GM21717 (cell line): ENCODE results near the gene MYO1D.

Source experiments
- ATAC-seq: cut with Tn5 transposase; IDR thresholded peaks from one replicate; pipeline ENCODE4 v1.9.1; 2021; ENCODE audit warnings: mild to moderate bottlenecking, moderate library complexity; ENCODE audit not compliant: unreplicated experiment

The MYO1D gene

DNA sequence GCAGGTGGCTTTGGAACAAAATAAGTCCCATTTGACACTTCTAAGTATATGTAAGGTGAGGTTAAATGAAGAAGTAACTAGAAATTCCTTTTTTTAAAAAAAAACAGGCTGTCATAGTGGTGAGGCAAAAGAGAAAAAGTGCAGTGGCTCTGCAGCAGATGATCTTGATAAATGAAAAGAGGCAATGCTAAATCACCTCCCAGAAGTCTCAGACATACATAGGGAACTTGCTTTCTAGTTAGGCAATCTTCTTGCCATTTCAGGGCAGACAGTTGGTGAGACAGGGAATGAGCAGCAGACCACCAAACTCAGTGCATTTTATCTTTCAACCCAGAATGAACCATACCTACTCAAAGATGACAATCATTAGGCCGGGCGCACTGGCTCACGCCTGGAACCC, 90.8 kb downstream of the MYO1D start:
- ATAC-seq: no peak

DNA sequence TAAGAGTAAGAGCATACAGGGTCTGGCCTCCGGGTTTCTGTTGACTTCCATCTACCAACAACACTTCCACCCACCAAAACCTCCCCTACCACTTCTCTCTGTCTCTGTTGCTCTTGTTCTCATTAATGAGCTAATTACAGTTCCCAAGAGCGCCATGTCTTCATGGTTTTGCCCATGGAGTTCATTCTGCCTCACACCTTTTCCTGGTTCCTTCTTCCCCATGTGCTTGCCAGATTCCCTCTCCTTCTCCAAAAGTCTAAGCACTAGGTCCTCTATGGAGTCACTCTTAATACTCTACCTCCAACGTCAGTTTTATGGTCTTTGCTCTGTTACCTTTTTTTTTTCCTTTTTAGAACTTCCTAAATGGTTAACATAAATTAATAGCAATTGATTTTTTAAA, 92.8 kb downstream of the MYO1D start:
- no peak for ATAC-seq

DNA sequence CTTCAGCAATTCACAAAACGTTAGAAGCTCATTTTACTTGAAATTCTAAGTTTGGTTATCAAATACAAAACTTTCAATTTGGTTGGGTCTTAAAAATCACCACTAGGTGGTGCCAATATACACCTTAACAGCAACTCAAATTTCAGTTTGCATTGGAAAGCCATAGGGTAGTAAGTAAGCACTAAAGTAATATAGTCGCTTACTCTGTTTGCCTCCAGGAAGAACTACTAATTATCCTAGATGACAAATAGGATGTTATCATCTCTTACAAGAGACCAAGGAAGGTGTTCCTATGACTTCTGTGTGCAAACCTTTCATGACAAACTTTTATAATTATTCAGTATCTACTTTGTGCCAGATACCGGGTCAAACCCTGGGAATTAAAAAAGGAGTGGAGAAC, 93.3 kb downstream of the MYO1D start:
- ATAC-seq: no peak

DNA sequence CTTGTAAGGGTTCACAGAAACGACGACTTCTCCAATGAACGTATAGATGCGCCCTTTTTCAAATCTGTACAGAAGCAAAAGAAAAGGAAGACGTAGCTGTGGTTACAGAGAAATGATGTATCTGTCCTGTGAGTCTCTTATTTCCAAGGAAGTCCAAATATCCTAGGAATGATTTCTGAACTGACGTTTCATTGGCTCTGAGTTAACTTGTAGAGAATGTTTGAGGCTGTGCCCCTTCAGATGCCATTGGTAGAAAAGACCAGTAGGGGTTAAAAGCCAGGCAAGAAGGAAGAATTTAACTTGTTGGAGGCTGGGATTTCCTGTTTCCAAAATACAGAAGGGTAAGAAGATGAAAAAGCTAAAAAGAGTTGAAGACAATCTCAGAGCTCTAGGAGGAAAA, 96.2 kb downstream of the MYO1D start:
- ATAC-seq: no peak

DNA sequence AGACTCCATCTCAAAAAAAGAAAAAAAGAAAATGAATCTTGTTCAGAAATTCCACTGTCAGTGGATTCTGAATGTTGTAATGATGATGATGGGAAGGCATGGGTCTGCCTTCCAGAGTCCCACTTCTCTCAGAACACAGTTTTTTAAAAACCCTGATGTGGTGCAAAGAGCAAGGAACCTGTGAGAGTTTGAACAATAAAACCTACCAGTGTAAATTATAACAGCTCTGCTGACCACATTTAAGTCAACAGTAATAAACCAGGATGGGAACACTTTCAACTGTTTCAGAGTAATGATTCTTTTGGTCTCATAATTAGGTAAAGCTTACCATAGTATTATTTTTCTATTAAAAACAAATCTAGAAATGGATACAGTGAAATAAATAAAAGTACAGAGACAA, 99.0 kb downstream of the MYO1D start:
- ATAC-seq: no peak

DNA sequence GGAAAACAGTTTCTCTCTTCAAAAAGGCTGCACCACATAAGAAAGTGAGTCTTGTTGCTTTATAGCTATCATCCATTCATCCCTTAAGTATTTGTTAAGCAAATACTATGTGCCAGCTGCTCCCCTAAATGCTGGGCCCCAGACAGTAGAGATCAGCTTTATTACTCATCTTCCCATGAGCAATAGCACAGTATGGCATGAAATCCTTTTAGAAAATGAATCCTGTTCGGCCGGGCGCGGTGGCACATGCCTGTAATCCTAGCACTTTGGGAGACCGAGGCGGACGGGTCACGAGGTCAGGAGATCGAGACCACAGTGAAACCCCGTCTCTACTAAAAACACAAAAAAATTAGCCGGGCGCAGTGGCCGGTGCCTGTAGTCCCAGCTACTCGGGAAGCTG, 99.5 kb downstream of the MYO1D start:
- ATAC-seq: no peak

DNA sequence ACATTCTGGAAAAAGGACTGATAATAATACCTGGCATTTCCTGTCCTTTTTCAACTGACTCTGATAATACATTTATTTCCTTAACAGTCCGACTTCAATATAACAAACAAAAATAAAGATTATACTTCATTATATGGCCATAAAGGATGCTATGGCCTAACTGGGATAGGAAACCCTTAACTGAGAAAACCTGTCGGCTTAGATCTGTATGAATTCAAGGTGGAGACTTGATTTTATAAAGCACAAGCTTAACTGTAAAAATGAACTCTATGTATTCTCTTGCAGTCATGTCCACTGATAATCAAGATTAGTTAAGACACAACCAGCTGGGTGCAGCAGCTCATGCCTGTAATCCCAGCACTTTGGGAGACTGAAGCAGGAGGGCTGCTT, 102.2 kb downstream of the MYO1D start:
- ATAC-seq: no peak

DNA sequence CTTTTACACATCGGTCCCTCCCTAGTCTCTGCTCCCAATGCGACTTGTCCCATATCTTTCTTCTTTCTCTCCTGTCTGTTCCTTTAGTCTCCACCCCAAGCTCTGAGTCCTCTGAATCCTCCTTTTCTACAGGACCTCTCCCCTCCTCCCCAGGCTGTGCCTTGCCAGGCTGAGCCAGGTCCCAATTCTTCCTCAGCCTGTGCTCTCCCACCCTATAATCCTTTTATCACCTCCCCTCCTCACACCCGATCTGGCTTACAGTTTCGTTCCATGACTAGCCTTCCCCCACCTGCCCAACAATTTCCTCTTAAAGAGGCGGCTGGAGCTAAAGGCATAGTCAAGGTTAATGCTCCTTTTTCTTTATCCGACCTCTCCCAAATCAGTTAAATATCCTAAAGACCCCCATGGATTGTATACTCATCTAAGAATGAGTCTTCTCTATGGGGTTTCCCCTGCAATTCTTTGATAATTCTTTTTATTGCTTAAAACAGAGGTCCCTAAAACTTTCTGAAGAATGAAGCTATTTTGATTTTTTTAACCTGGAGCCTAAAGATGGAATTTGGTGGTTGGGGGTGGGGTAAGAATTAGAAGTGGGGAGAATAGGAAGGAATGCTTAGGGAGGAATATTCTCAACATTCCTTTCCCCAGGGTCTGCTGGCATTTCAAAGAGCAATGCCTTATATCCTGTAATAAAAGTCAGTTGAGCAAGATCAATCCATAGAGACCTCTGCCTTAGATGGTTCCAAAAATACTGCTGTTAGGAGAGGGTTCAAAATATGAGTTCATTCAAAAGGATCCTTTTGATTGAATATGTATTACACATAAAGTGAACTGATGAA, 102.8 kb downstream of the MYO1D start:
- ATAC-seq: no peak

DNA sequence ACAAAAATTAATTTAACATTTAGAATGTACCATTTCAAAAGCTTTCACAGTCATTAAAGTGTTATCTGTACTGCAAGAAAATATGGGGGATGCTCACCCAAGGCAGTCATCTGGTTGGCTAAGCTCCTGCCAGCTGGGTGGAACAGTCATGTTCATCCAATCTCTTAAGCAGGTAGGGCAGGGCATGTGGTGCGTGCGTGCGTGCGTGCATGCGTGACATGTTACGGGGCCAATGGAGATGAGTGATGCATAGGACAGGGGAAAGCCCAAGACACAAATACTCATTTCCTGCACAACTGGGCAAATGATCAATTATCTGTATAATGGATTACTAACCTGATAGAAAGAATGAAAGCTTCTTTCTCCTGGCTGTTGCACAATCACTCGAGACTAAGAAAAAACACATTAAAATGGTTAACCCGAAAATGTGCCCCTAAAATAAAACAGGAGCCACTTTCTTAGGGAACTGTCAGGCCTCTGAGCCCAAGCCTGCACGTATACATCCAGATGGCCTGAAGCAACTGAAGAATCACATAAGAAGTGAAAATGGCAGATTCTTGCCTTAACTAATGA, 104.4 kb downstream of the MYO1D start:
- no peak for ATAC-seq

DNA sequence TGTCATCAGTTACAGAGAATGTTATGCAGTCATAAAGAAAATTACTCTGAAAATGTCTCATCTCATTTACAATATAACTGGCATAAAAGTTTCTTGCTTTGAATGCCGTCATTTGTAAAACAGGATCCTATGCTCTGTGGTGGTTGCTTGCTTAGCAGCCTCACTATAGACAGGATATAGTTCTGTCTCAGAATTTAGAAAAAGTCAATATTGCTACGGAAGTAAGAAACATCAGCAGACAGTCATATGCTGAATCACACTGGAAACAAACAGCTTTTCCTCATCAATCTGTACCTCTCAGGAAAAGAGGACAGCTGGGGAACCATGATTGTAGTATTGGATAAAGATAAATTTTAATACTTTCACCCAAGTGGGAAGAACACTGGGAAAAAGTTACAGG, 105.5 kb downstream of the MYO1D start:
- ATAC-seq: no peak

DNA sequence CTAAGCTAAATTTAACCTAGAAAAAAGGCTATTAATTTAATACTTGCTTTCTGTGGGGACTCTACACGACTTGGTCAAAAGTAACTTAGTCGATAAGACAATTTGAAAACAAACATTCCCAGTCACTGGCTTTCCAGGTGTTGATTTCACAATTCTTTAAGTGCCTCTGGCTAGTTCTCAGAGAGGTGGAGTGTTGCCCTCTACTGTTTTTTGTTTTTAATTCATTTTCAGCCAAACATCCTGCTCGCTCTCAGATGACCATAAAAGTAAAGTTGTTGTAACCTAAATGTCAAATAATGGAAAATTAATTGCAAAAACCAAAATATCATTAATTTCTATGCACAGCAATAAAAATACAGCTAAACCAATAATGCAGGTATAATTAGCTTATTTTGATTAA, 107.1 kb downstream of the MYO1D start:
- no peak for ATAC-seq

DNA sequence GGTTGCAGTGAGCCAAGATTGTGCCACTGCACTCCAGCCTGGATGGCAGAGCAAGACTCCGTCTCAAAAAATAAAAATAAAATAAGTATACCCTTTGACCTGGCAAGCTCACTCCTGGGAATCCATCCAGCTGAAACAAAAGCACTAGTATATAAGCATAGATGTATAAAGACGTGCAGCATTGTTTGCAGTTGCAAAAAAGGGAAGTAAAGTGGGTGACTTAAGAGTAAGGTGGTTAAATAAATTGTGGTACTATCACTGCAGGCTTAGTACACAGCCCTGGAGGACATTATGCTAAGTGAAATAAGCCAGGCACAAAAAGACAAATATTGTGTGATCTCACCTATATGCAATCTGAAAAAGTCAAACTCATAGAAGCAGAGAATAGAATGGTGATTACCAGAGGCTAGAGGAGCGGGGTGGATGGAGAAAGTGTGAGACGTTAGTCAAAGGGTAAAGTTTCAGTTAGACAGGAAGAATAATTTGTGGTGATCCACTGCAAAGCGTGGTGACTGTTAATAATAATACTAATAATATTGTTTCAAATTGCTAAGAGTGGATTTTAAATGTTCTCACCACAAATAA, 113.0 kb downstream of the MYO1D start:
- ATAC-seq: no peak

DNA sequence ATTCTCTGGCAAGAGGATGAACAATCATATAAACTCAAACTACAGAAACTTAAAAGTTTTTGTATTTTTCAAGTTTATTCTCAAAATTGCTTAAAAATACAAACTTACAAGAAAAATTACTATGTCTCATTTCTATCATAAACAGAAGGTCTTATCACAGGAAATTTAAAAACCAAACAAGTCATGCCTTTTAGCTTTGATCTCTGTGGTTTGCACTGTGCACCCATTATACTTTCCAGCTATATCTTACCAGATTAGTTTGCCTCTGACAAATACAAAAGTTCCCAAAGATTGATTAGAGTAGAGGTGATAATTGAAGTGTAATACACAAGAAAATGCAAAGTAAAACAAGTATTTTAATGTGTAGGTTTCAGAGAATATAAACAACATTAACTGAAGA, 117.4 kb downstream of the MYO1D start:
- no peak for ATAC-seq

DNA sequence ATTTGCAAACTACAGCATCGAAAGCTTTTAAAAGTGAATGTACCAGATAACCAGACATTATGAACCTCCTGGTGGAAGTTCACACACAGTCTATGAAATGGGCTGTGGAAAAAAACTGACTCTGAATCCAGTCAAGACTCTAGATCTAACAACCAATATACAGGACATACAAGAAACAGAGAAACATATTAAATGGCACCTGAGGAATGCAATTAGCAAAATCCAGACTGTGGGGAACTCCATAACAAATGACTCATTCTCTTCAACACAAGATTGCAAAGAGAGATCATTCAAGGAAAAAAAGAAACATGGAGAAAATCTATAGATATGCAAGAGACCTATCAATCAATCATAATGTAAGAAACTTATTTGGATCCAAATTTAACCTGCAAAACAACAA, 119.0 kb downstream of the MYO1D start:
- ATAC-seq: no peak

DNA sequence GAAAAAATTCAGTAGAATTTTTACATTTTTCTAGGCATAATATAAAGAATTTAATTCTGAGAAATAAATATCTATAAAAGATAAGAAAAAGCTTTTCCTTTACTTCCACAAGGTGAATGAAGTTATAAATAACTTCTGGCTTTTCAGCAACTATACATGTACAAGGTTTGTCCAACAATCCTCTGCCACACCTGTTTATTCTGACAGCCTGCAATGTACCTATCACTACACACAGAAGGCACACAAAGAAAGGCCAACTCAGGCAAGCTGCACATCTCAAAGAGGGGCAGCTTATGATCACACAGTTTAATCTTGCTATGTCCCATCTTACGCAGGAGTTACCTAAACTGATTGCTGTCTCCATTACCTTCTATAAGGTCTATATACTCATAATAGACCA, 120.2 kb downstream of the MYO1D start:
- no peak for ATAC-seq

DNA sequence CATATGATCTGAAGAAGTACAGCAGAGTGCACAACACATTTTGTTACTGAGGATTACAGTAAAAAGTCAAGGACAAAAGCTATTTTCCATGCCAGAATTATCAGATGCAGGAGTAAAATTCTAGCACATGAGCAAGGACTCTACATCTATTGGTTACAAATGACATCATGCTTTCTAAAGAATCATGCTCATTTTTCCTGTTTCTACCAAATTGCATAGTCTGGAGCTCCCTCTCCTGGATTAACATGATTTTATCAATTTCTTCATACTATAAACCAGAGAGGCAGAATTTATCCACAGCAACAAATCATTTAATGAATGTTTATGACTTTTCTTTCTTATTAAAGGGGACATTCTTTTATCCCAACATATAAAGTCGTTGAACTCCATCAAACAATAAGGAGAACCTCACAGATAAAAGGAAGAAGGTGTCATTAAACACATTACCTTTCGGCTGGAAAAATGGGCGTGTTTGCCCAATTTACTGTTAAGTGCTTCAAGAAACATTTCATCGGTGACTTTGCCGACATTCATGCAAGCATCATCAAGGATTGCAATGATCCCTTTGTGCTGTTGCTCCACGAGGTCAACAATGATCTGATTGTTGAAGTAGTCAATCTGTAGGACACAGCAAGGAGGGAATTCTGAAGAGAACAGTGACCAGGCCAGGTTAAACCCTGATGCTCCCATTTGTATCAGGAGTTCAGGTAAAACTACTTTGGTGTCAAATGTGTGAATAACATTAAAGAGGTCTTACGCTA, 121.7 kb downstream of the MYO1D start:
- no peak for ATAC-seq

DNA sequence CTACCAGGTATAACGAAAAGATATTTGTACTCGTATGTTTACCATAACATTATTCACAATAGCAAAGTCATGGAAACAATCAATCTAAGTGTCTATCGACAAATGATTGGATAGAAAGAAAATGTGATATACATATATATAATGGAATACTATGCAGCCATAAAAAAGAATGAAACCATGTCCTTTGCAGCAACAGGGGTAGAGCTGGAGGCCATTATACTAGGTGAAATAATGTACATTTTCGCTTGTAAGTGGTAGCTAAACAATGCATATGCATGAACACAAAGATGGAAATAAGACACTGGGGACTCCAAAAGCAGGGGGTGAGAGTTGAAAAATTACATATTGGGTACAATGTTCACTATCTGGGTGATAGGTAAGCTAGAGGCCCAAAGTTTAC, 124.0 kb downstream of the MYO1D start:
- no peak for ATAC-seq

DNA sequence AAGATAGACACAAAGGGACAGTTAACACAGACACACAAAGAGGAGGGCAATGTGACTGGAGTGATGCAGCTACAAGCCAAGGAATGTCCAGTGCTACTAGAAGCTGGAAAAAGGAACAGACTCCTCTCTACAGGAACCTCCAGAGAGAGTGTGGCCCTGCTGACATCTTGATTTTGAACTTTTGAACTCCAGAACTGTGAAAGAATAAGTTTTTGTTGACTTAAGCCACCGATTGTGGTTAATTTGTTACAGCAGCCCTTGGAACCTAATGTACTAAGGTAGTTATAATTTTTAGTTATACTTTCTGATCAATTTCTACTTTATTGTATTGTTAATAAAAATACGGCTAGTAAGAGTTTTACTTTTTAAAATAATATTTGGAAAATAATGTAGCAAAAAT, 129.1 kb downstream of the MYO1D start:
- no peak for ATAC-seq

DNA sequence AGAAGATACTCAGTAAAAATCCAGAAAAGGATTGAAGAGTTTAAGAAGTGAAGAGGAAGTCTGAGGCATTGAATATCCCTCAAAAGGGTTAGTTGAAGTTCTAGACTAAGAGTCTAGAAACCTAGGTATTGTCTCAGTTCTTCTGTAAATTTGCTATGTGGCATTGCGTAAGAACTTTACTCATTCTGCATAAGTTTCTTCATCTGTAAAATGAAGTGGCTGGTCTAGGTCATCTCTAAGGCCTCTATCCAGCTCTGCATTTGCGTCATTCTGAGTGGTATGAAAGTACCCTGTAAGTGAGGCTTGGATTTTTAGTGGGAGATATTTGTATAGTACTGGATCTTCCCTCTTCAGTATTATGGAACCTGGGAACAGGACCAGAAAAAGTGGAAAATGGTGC, 130.2 kb downstream of the MYO1D start:
- ATAC-seq: no peak

DNA sequence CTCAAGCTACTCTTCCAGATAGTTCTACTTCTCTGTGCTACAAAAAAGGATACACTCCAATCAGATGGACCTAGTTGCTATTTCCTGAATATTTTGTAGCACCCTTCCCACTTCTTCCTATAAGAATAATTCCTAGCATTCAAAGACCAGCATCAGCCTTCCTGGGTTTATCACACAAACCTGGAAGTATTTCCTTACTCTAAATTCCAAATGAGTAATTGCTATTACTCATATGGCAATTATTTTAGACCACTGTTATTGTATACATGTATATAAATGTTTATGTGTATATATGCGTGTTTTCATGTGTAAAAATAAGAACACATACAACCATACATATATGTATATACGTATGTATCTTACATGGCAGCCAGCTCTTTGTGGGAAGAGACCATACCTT, 130.6 kb downstream of the MYO1D start:
- ATAC-seq: no peak

DNA sequence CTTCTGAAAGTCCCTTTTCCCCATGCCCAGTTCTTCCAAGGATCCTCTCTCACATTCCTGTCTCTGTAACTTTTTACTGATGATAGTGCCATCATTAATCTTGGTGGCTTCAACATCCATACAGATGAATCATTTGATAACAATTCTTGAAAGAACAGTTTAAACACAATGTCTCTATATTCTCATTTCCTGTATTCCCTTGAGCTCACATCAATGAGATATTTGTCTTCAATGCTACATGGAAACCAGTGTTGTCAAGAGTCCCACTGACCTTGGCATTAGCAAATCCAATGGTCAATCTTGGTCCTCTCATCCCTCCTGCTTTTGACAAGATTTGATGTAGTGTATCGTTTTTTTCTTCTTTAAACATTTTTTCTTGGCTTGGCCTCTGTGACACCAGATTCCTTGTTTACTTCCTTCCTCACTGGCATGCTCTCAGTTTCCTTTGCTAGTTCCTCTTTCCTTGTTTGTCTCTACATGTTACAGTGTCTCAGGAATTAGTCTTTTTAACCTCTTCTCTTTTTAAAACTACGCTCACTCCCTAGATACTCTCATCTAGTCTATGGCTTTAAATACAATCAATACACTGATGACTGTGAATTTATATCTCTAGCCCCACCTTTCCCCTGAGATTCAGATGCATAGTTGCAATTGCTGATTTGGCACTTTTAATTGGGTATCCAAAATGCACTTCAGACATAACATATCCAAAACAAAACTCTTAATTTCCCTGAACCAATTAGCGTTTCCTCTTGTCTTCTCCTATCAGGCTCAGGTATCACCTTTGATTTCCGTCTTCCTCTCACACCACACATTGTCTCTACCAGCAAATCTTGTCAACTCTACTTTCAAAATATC, 134.0 kb downstream of the MYO1D start:
- ATAC-seq: no peak
